Activated CD4-positive, alpha-beta T cell treated with anti-CD3 and anti-CD28 coated beads for 4 hours (primary cell): ENCODE data around the gene PLPPR2.
A peak's percentile ranks its signal among the peaks of the same experiment; 100 is the strongest.
"Not testable (repeated sequence)": the region's sequence is repeated elsewhere in the genome, so short reads cannot be mapped to it uniquely, and the experiment has no call there.

Experiments
- DNase-seq, 2 donors: peaks; one replicate each; pipeline ENCODE4 v3.0.0-alpha.2; 2020

Gene PLPPR2

GRCh38 chr19:11340099-11340467 is 15.1 kb upstream of the PLPPR2 start:
- DNase-seq = not testable (repeated sequence)

GRCh38 chr19:11342429-11342828 is 12.8 kb upstream of the PLPPR2 start:
- no peak for DNase-seq

GRCh38 chr19:11345122-11345803 is 10.0 kb upstream of the PLPPR2 start:
- no peak for DNase-seq

- DNase-seq = peak; percentile 98 to 99
Measured at GRCh38 chr19:11346104-11346940, 8.9 kb upstream of the PLPPR2 start, which contains the start of the genes CCDC159 and TMEM205. Gene CCDC159, plus strand, starts transcription at chr19:11346519. Its CDS starts 88 bp downstream, at chr19:11346607. Gene TMEM205, minus strand, starts transcription at chr19:11346268. Its CDS starts 649 bp downstream, at chr19:11345619.

GRCh38 chr19:11347546-11348039 is 7.6 kb upstream of the PLPPR2 start:
- DNase-seq = no peak

- DNase-seq = no peak
Measured at GRCh38 chr19:11349171-11349570, 6.1 kb upstream of the PLPPR2 start.

GRCh38 chr19:11354102-11354501 is 1.1 kb upstream of the PLPPR2 start:
- DNase-seq = not testable (repeated sequence)

- DNase-seq = no peak
Measured at GRCh38 chr19:11356074-11356397, 804 bp downstream of the PLPPR2 start.

GRCh38 chr19:11356676-11357550 is 1.7 kb downstream of the PLPPR2 start:
- no peak for DNase-seq

- DNase-seq = no peak
Measured at GRCh38 chr19:11359421-11359820, 4.2 kb downstream of the PLPPR2 start.

GRCh38 chr19:11361037-11361770 is 6.0 kb downstream of the PLPPR2 start:
- DNase-seq = no peak

- DNase-seq = no peak
Measured at GRCh38 chr19:11361771-11362731, 6.8 kb downstream of the PLPPR2 start.

- no peak for DNase-seq
Measured at GRCh38 chr19:11363881-11364280, 8.6 kb downstream of the PLPPR2 start.

- DNase-seq = no peak
Measured at GRCh38 chr19:11364296-11364904, 9.2 kb downstream of the PLPPR2 start.

GRCh38 chr19:11364935-11365334 is 9.7 kb downstream of the PLPPR2 start:
- no peak for DNase-seq

- DNase-seq = no peak
Measured at GRCh38 chr19:11365557-11366117, 10.4 kb downstream of the PLPPR2 start.

- no peak for DNase-seq
Measured at GRCh38 chr19:11367528-11367927, 12.3 kb downstream of the PLPPR2 start.

- no peak for DNase-seq
Measured at GRCh38 chr19:11370744-11371143, 15.5 kb downstream of the PLPPR2 start.

- DNase-seq = no peak
Measured at GRCh38 chr19:11373166-11373884, 18.1 kb downstream of the PLPPR2 start.
